ENCODE measurements around the gene RGMA. TPM values are rescaled to one million over a fixed set of nuclear protein-coding genes. Genes with fewer than 3 reads are reported as not detected.

RGMA gene
- total and polyA plus RNA-seq, 8 donors: 4.6 to 18.5 (median 13.9) TPM

DNA sequence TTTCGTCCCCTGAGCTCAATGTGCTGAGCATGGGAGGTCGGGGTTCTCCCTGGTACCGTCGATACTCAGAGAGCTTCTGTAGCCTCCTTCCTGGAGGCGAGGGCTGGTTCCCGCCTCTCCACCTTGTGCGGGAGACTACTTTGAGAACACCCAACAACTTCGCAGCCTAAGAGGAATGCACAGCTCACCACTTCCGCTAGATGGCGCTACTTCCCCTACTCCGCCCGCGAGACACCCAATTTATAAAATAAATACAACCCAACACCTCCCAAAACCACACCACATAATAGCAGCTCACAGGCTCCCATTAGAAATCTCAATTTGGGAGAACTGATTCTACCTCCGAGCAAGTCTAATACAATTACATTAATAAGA lies 1.2 kb downstream of the RGMA start:
- peak overlapping the region; percentile 28 to 49 for H3K4me3 ChIP-seq

DNA sequence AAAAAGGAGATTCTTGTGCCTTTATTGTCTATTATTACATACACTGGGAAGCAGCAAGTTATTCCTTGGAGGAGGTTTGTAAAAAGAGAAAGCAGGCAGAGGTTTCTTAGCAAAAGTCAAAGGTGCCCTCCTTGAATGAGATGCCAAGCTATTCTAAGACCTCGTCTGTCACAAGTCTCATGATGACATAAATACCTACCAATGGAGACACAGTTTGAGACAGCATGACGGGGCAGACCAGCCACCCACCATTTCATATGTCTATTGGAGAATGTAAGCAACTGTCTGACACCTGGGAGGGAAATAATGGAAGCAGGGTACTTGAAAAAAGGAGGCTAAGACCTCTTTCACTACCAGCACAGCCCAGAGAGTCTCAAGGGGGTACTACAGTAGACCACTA lies 2.2 kb downstream of the RGMA start:
- TF ChIP-seq, protein P1, sequence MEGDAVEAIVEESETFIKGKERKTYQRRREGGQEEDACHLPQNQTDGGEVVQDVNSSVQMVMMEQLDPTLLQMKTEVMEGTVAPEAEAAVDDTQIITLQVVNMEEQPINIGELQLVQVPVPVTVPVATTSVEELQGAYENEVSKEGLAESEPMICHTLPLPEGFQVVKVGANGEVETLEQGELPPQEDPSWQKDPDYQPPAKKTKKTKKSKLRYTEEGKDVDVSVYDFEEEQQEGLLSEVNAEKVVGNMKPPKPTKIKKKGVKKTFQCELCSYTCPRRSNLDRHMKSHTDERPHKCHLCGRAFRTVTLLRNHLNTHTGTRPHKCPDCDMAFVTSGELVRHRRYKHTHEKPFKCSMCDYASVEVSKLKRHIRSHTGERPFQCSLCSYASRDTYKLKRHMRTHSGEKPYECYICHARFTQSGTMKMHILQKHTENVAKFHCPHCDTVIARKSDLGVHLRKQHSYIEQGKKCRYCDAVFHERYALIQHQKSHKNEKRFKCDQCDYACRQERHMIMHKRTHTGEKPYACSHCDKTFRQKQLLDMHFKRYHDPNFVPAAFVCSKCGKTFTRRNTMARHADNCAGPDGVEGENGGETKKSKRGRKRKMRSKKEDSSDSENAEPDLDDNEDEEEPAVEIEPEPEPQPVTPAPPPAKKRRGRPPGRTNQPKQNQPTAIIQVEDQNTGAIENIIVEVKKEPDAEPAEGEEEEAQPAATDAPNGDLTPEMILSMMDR (IDR thresholded peaks at IDR 0.05): no peak
- DNase-seq: no peak
- H3K4me1 ChIP-seq: peaks cover 9 to 25% of the 10 kb centered on the region in 2 donors
- H3K27ac ChIP-seq: no peak overlapping the region
- ATAC-seq: no peak
- intact Hi-C loops (cut with DNase I): no loop called here
- H3K4me3 ChIP-seq: no peak overlapping the region
- H3K9me3 ChIP-seq: no peaks in the 10 kb centered on the region
- no peaks in the 10 kb centered on the region for H3K36me3 ChIP-seq
- H3K27me3 ChIP-seq: peaks cover 24 to 86% of the 10 kb centered on the region in 2 donors

More for the DNA sequence above, 1.2 kb downstream of the RGMA start:
- peaks cover 24 to 95% of the 10 kb centered on the region in 2 donors for H3K27me3 ChIP-seq
- H3K4me1 ChIP-seq: peaks cover 9 to 25% of the 10 kb centered on the region in 2 donors
- H3K27ac ChIP-seq: no peak overlapping the region
- H3K9me3 ChIP-seq: no peaks in the 10 kb centered on the region
- TF ChIP-seq, protein P1 (IDR thresholded peaks at IDR 0.05): peak; percentile 84 to 88
- DNase-seq: peak in 3 of 4 donors; percentile 65 to 82 (median 67)
- intact Hi-C loops (cut with DNase I): no loop called here
- H3K36me3 ChIP-seq: no peaks in the 10 kb centered on the region
- peak; percentile 93 for ATAC-seq

DNA sequence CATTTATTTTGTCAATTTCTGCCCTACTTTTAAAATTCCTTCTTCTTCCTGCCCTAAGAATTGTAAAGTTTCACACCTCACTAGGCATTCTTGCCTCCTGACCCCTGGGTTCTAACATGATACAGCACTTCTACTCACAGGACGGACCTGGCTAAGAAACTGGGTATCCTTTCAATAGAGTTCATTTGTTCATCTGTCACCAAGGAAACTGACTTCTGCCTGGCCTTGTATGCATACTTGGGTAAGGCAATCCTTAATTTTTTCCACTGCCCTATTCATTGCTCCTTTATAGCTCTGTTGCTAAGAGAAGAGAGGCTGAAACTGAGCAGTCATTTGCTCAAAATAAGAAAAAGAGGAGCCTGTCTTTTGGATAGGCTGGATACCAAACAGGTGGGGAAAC lies 3.3 kb downstream of the RGMA start:
- no peak overlapping the region for H3K27ac ChIP-seq
- TF ChIP-seq, protein P1 (IDR thresholded peaks at IDR 0.05): no peak
- H3K4me1 ChIP-seq: peaks cover 9 to 25% of the 10 kb centered on the region in 2 donors
- no peaks in the 10 kb centered on the region for H3K9me3 ChIP-seq
- H3K4me3 ChIP-seq: no peak overlapping the region
- H3K27me3 ChIP-seq: peaks cover 24 to 80% of the 10 kb centered on the region in 2 donors
- DNase-seq: no peak
- intact Hi-C loops (cut with DNase I): no loop called here
- H3K36me3 ChIP-seq: no peaks in the 10 kb centered on the region
- no peak for ATAC-seq

DNA sequence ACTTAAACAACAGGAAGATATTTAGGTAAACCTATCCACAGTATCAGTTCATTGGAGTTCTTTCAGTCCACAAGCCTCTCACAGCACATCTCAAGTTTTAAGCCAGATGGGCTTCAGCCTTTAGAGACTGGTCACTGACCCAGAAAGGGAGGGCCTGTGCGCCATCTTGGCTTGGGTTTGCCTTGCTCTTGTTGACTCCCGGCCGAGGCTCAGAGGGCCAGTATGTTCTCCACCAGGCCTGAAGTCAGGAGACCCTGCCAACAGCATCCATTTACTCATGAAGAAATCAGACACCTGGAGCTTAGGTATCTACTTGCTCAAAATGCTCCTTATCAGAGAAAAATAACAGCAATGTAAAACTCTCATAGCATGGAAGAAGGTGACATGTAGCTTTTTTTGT lies 6.2 kb downstream of the RGMA start:
- Histone ChIP-seq H3K27ac (no peak overlapping the region), H3K36me3 (no peaks in the 10 kb centered on the region), H3K27me3 (peaks cover 18 to 60% of the 10 kb centered on the region in 2 donors), H3K9me3 (no peaks in the 10 kb centered on the region), H3K4me1 (peaks cover 0 to 4% of the 10 kb centered on the region in 2 donors), H3K4me3 (no peak overlapping the region)
- intact Hi-C loops (cut with DNase I): no loop called here
- ATAC-seq (no peak), DNase-seq (no peak)
- TF ChIP-seq, protein P1 (IDR thresholded peaks at IDR 0.05): no peak

DNA sequence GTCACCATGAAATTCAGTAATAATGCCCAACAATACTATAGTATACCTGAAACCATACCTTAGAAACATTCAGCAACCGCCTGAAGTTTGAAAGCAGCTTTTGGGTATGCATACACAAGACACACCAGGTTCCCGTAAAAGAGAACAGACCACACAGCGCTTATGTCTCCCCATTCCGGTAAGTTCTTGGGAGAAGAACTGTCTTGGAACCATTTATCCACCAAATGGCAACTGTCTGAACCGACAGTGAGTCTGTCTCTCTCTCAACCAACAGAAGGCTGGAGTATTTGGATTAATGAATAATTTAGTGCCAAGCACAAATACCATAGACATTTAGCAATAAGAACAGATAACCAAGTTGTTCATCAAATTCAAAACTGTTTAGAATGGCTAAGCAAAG lies 7.6 kb downstream of the RGMA start:
- ATAC-seq: no peak
- intact Hi-C loops (cut with DNase I): no loop called here

More for the DNA sequence above, 7.6 kb downstream of the RGMA start:
- peaks cover 6 to 59% of the 10 kb centered on the region in 2 donors for H3K27me3 ChIP-seq
- H3K36me3 ChIP-seq: no peaks in the 10 kb centered on the region
- no peak overlapping the region for H3K4me3 ChIP-seq
- TF ChIP-seq, protein P1 (IDR thresholded peaks at IDR 0.05): no peak
- H3K4me1 ChIP-seq: no peaks in the 10 kb centered on the region
- no peaks in the 10 kb centered on the region for H3K9me3 ChIP-seq
- no peak overlapping the region for H3K27ac ChIP-seq
- no peak for DNase-seq
